Measurements from ENCODE around the gene AHI1. TPM values are rescaled to one million over a fixed set of nuclear protein-coding genes. Genes with fewer than 3 reads are reported as not detected.
A peak's percentile ranks its signal among the peaks of the same experiment; 100 is the strongest.

AHI1 gene
- total RNA-seq, 1 experiment from 2014 or later, result 5.2 TPM

DNA sequence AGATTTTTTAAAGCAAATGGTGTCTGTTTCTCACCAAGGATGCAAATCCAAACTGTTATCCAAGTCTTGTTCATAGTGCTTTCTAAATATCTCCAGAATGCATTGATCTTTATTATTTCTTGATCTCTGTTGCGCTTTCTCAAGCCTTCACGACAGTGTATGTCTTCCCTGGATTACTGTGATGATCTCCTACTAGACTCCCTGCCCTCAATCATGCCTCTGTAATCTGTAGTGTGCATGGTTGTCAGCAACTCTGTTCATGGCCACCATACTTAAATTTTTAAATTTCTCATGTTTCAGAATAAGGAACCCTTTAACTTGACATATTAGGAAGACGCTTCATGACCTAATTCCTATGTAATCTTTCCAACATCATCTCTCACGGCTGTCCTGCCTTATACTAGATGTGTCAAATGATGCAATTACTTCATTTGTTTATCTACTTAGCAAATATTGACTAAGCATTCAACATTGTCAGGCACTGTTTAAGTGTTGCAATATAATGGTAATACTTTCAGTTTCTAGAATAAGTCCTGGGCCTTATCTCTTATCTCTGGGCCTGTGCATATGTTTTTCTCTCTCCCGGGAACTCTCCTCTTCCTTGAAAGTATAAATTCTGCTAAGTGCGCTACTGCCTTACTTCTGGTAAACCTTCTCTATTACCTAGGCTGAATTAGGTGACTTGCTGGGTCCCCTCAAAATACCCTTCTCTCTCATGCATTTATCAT lies 25.6 kb upstream of the AHI1 start:
- Histone ChIP-seq H3K27me3 (ENCODE audit: control insufficient read depth, insufficient read depth, low read length) (no peaks in the 10 kb centered on the region), H3K36me3 (replicated peaks; ENCODE audit: control insufficient read depth, insufficient read depth, low read length) (no peaks in the 10 kb centered on the region), H3K4me3 (ENCODE audit: insufficient read depth, low read depth, low read length) (no peak overlapping the region)
- no peak for DNase-seq

DNA sequence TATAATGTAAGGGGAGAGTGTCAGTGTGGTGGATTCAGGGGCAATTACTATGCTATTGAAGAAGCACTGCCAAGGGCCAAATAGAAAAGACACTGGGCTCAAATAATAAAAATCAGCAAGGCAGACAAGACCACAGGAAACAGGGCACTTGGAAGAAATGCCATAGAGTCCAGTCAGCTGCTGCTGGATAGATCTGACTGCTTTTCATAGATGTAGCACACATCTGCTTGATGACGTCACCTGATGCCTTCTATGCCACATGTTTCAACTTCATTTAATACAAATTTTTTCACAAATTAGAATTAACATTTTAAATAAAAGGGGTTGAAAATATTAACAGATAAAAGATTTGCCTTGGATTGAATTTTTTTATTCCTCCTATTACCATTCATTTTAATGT lies 23.9 kb upstream of the AHI1 start:
- Histone ChIP-seq H3K4me3 (ENCODE audit: insufficient read depth, low read depth, low read length) (no peak overlapping the region), H3K36me3 (replicated peaks; ENCODE audit: control insufficient read depth, insufficient read depth, low read length) (no peaks in the 10 kb centered on the region), H3K27me3 (ENCODE audit: control insufficient read depth, insufficient read depth, low read length) (no peaks in the 10 kb centered on the region)
- no peak for DNase-seq

GRCh38 chr6:135520781-135521180 lies 23.2 kb upstream of the AHI1 start:
- DNase-seq, result no peak

DNA sequence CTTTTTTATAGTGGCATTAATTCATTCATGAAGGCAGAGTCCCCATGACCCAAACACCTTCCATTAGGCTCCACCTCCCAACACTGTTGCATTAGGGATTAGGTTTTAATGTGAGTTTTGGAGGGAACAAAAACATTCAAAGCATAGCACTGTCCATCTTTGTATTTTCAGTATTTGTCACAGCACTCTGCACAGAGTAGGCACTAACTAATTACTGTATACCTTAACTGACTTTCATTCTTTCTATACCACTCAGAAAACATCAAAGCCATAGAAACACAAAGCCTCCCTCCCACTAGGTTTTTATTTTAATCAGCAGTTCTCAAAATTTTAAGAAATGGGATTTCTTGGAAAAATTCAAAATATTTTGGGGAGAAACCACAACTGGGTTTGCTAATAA lies 21.8 kb upstream of the AHI1 start:
- H3K27me3 ChIP-seq (ENCODE audit: control insufficient read depth, insufficient read depth, low read length), result no peaks in the 10 kb centered on the region
- no peak overlapping the region for H3K4me3 ChIP-seq (ENCODE audit: insufficient read depth, low read depth, low read length)
- H3K36me3 ChIP-seq (replicated peaks; ENCODE audit: control insufficient read depth, insufficient read depth, low read length), result no peaks in the 10 kb centered on the region
- DNase-seq, result no peak

More at GRCh38 chr6:135520781-135521180, 23.2 kb upstream of the AHI1 start:
- Histone ChIP-seq H3K4me3 (ENCODE audit: insufficient read depth, low read depth, low read length) (no peak overlapping the region), H3K36me3 (replicated peaks; ENCODE audit: control insufficient read depth, insufficient read depth, low read length) (no peaks in the 10 kb centered on the region), H3K27me3 (ENCODE audit: control insufficient read depth, insufficient read depth, low read length) (no peaks in the 10 kb centered on the region)

GRCh38 chr6:135517527-135517926 lies 20.0 kb upstream of the AHI1 start:
- Histone ChIP-seq H3K4me3 (ENCODE audit: insufficient read depth, low read depth, low read length) (no peak overlapping the region), H3K27me3 (ENCODE audit: control insufficient read depth, insufficient read depth, low read length) (no peaks in the 10 kb centered on the region), H3K36me3 (replicated peaks; ENCODE audit: control insufficient read depth, insufficient read depth, low read length) (no peaks in the 10 kb centered on the region)
- no peak for DNase-seq

- Histone ChIP-seq H3K27me3 (ENCODE audit: control insufficient read depth, insufficient read depth, low read length) (no peaks in the 10 kb centered on the region), H3K36me3 (replicated peaks; ENCODE audit: control insufficient read depth, insufficient read depth, low read length) (no peaks in the 10 kb centered on the region), H3K4me3 (ENCODE audit: insufficient read depth, low read depth, low read length) (no peak overlapping the region)
- DNase-seq, result no peak
Observed at GRCh38 chr6:135514706-135515105, 17.2 kb upstream of the AHI1 start.

DNA sequence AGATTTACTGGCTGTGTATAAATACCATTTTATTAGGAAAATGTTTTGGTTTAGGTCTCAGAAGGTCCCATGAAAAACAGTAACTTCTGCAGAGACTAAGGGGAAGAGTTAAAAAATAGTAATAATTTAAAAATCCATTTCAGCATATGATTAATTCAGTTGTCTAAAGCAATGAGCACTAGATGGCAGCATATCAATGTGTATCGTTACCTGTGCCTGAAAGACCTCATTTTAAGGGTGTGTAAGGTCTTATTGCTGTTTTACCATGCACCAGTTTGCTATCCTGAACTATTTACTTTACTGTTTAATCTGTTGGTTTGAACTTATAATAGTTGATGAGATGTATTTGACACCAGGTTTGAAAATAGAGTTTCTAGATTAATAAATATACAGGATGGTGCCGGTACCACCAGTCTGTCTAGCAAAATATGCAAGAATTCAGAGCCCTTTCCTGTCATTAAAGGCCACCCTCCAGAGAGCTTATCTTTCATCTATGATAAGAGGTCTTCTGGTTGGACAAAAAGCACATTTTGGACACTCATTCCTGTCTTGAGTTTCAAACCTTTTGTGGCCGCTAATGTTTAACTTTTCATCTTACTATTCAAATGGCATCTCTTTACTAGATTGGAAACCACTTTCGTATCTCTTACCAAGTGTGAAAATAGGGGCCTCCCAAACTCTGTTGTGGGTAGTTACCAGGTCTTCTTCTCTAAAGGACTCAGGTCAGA lies 8.9 kb upstream of the AHI1 start:
- no peaks in the 10 kb centered on the region for H3K36me3 ChIP-seq (replicated peaks; ENCODE audit: control insufficient read depth, insufficient read depth, low read length)
- no peak overlapping the region for H3K4me3 ChIP-seq (ENCODE audit: insufficient read depth, low read depth, low read length)
- H3K27me3 ChIP-seq (ENCODE audit: control insufficient read depth, insufficient read depth, low read length), result no peaks in the 10 kb centered on the region
- no peak for DNase-seq

DNA sequence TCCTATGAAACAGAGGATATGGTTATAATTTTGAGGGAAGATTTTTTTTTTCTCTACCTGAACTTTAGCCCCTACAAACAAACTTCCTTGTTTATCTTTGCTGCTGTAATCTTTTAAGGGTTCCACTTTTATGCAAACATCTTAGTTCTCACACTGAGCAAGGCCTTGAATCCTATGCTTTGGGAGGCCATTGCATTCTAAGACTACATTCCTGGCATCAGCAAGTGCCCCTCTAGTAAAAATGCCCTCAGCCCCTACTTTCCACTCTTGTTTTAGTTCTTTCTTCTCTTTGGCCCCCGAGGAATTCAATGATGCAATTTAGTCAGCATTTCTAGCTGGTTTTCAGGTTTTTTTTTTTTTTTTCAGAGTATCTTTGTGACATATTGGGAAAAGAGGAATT lies 8.1 kb upstream of the AHI1 start:
- Histone ChIP-seq H3K4me3 (ENCODE audit: insufficient read depth, low read depth, low read length) (no peak overlapping the region), H3K27me3 (ENCODE audit: control insufficient read depth, insufficient read depth, low read length) (no peaks in the 10 kb centered on the region), H3K36me3 (replicated peaks; ENCODE audit: control insufficient read depth, insufficient read depth, low read length) (no peaks in the 10 kb centered on the region)
- DNase-seq, result no peak

DNA sequence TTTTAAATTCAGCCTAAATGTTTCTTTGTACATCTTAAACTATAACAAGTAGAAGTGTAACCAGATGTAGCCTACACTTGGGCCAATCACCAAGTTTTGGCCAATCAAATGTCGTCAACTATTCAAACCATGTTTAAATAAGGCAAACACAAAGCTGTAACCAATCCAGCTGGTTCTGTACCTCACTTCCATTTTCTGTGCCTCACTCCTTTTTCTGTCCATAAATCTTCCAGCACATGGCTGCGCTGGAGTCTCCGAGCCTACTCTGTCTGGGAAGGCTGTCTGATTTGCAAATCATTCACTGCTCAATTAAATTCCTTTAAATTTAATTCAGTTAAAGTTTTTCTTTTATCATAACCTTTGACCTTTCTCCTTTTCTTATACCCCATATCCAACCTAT lies 7.7 kb upstream of the AHI1 start:
- no peak for DNase-seq
- no peak overlapping the region for H3K4me3 ChIP-seq (ENCODE audit: insufficient read depth, low read depth, low read length)
- no peaks in the 10 kb centered on the region for H3K36me3 ChIP-seq (replicated peaks; ENCODE audit: control insufficient read depth, insufficient read depth, low read length)
- H3K27me3 ChIP-seq (ENCODE audit: control insufficient read depth, insufficient read depth, low read length), result no peaks in the 10 kb centered on the region

DNA sequence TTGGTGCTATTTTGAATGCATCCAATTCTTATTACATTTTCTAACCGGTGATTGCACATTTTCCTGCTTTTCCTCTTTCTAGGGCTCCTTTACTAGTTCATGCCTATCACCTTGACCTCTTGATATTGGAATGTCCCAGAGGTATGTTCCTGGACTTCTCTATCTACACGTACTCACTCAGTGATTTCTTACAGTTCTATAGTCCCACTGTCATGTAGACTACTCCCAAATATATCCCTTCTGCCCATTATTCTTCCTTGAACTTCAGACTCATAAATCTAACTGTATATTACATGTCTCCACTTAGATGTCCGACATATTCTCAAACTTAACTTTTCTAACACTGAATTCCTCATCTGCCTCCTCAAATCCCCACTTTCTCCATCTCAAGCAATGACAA lies 7.2 kb upstream of the AHI1 start:
- H3K36me3 ChIP-seq (replicated peaks; ENCODE audit: control insufficient read depth, insufficient read depth, low read length), result no peaks in the 10 kb centered on the region
- DNase-seq, result no peak
- no peaks in the 10 kb centered on the region for H3K27me3 ChIP-seq (ENCODE audit: control insufficient read depth, insufficient read depth, low read length)
- no peak overlapping the region for H3K4me3 ChIP-seq (ENCODE audit: insufficient read depth, low read depth, low read length)

- H3K4me3 ChIP-seq (ENCODE audit: insufficient read depth, low read depth, low read length), result no peak overlapping the region
- H3K27me3 ChIP-seq (ENCODE audit: control insufficient read depth, insufficient read depth, low read length), result no peaks in the 10 kb centered on the region
- H3K36me3 ChIP-seq (replicated peaks; ENCODE audit: control insufficient read depth, insufficient read depth, low read length), result no peaks in the 10 kb centered on the region
- no peak for DNase-seq
Observed at GRCh38 chr6:135503703-135504475, 6.3 kb upstream of the AHI1 start.

- Histone ChIP-seq H3K4me3 (ENCODE audit: insufficient read depth, low read depth, low read length) (no peak overlapping the region), H3K27me3 (ENCODE audit: control insufficient read depth, insufficient read depth, low read length) (no peaks in the 10 kb centered on the region), H3K36me3 (replicated peaks; ENCODE audit: control insufficient read depth, insufficient read depth, low read length) (no peaks in the 10 kb centered on the region)
- DNase-seq, result no peak
Observed at GRCh38 chr6:135499441-135500340, 2.2 kb upstream of the AHI1 start.

DNA sequence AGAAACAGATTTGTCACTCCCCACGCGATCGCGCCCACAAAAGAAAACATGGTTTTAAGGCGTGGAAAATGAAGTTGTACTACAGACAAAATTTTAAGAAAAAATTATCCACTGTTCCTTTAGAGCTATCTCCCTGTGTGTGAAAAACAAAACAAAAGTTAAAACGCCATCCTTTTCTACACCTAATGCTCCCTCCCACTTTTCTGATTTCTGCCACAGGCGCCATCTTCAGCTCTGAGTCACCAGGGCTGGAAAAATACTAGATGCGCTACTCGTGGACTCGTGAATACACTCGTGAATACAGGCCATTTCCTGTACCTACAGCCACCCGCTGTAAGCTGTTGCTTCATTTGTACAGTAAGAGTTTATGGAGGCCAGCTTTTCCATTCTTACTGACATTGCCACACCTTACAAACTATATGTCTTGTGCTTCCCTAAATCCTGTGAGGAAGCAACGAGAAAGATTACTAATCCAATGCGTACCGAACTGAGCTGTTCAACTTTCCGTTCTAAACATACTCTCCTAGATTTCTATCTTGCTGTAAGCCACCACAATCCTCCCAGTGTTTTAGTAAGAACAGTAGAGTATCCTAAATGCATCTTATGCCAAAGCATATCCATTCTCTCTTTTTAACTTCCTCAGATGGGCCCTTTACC lies 773 bp upstream of the AHI1 start:
- Histone ChIP-seq H3K4me3 (ENCODE audit: insufficient read depth, low read depth, low read length) (peak overlapping the region; percentile 88), H3K36me3 (replicated peaks; ENCODE audit: control insufficient read depth, insufficient read depth, low read length) (no peaks in the 10 kb centered on the region), H3K27me3 (ENCODE audit: control insufficient read depth, insufficient read depth, low read length) (no peaks in the 10 kb centered on the region)
- peak; percentile 10 for DNase-seq

All from H7 (cell line).